HepG2 (cell line): ENCODE measurements around the gene PIGN. TPM values are rescaled to one million over a fixed set of nuclear protein-coding genes. Genes with fewer than 3 reads are reported as not detected.

Experiments used
- ATF6 ChIP-seq: sonication (generic); formaldehyde crosslinking; conservative IDR thresholded peaks from 2 replicates; pipeline ENCODE4 v1.4.0; 2020; ENCODE audit warnings: missing genetic modification reagents
- FOXP1 ChIP-seq, 2 experiments: fragments of 450-650 bp in 1 of 2; IDR thresholded peaks; 2 replicates each; pipeline ENCODE4 v1.6.1; 2017 to 2018; ENCODE audit warnings: antibody characterized with exemption in 1 of 2
- HOXA9 ChIP-seq: sonication (generic); formaldehyde crosslinking; IDR thresholded peaks from 2 replicates; pipeline ENCODE4 v1.8.1; 2022; ENCODE audit warnings: missing genetic modification reagents, mild to moderate bottlenecking, moderate library complexity, borderline replicate concordance
- MED13 ChIP-seq: sonication (generic); formaldehyde crosslinking; IDR thresholded peaks from 2 replicates; pipeline ENCODE4 v1.5.0; 2020; ENCODE audit warnings: missing genetic modification reagents
- MEIS2 ChIP-seq: sonication (generic); formaldehyde crosslinking; IDR thresholded peaks from 2 replicates; pipeline ENCODE4 v1.9.0; 2021; ENCODE audit warnings: mild to moderate bottlenecking, missing genetic modification reagents
- YEATS2 ChIP-seq: sonication (generic); formaldehyde crosslinking; IDR thresholded peaks from 2 replicates; pipeline ENCODE4 v1.4.0; 2020; ENCODE audit warnings: missing genetic modification reagents, borderline replicate concordance
- ZBTB49 ChIP-seq: sonication (generic); formaldehyde crosslinking; IDR thresholded peaks from 2 replicates; pipeline ENCODE4 v1.4.0; 2020; ENCODE audit warnings: missing genetic modification reagents, borderline replicate concordance
- ZMAT3 ChIP-seq: sonication (generic); formaldehyde crosslinking; conservative IDR thresholded peaks from 2 replicates; pipeline ENCODE4 v1.7.0; 2021; ENCODE audit warnings: missing genetic modification reagents
- ZNF142 ChIP-seq: sonication (generic); formaldehyde crosslinking; IDR thresholded peaks from 2 replicates; pipeline ENCODE4 v1.4.0; 2020; ENCODE audit warnings: missing genetic modification reagents
- ZNF430 ChIP-seq: sonication (generic); formaldehyde crosslinking; IDR thresholded peaks from 2 replicates; pipeline ENCODE4 v1.9.0; 2021; ENCODE audit warnings: mild to moderate bottlenecking, missing genetic modification reagents
- ZNF503 ChIP-seq: sonication (generic); formaldehyde crosslinking; IDR thresholded peaks from 2 replicates; pipeline ENCODE4 v1.4.0; 2020; ENCODE audit warnings: missing genetic modification reagents
- ZNF775 ChIP-seq: sonication (generic); formaldehyde crosslinking; IDR thresholded peaks from 2 replicates; pipeline ENCODE4 v1.4.0; 2020; ENCODE audit warnings: missing genetic modification reagents, mild to moderate bottlenecking, moderate library complexity, borderline replicate concordance
- polyA plus RNA-seq, 8 experiments: library from polyadenylated mRNA; depleted of rRNA in 3 of 8; stranded (reverse) in 7 of 8; unstranded in 1 of 8; fragments of >200 nt; fragmentation: Illumina TruSeq in 4 of 8; extraction: Trizol in 4 of 8; gene quantifications; 2 replicates each; pipeline versions ENCODE4 v1.2.1 to v1.2.3, GENCODE V29; 2011 to 2016; ENCODE audit warnings: low read depth in 4 of 8, missing spikeins in 1 of 8, mixed read lengths in 1 of 8; ENCODE audit not compliant: insufficient read depth in 1 of 8
- total RNA-seq, 5 experiments: library from RNA; depleted of rRNA; stranded (reverse); fragments of >200 nt; fragmentation: Illumina TruSeq; extraction: Trizol; gene quantifications; 2 replicates each; pipeline ENCODE4 v1.2.3, GENCODE V29; 2016; ENCODE audit warnings: low read depth in 1 of 5
- TF ChIP-seq, protein P1 (sequence below): sonication (generic); formaldehyde crosslinking; IDR thresholded peaks from 2 replicates; pipeline ENCODE4 v1.8.0; 2022; ENCODE audit warnings: missing genetic modification reagents, mild to moderate bottlenecking, moderate library complexity, borderline replicate concordance
- TF ChIP-seq, protein P2 (sequence below): sonication (generic); formaldehyde crosslinking; IDR thresholded peaks from 2 replicates; pipeline ENCODE4 v1.4.0; 2020; ENCODE audit warnings: missing genetic modification reagents

Gene PIGN
- total and polyA plus RNA-seq, 2 of the 13 experiments (the other 11 are each of a cell fraction or from before 2014, with no cell fraction given): 15.5 to 33.6 TPM

- TF ChIP-seq HOXA9 (CRISPR knock-in tag) (no peak), ZNF775 (no peak), ZBTB49 (CRISPR knock-in tag) (no peak), MED13 (no peak), FOXP1 (IDR thresholded peaks at IDR 0.05) (no peak), FOXP1 (CRISPR knock-in tag; IDR thresholded peaks at IDR 0.05) (no peak), ZMAT3 (CRISPR knock-in tag) (no peak), ZNF430 (CRISPR knock-in tag) (no peak), YEATS2 (CRISPR knock-in tag) (no peak), ZNF142 (no peak), ZNF503 (CRISPR knock-in tag) (no peak), MEIS2 (CRISPR knock-in tag) (no peak), ATF6 (CRISPR knock-in tag) (no peak)
- TF ChIP-seq, protein P1, sequence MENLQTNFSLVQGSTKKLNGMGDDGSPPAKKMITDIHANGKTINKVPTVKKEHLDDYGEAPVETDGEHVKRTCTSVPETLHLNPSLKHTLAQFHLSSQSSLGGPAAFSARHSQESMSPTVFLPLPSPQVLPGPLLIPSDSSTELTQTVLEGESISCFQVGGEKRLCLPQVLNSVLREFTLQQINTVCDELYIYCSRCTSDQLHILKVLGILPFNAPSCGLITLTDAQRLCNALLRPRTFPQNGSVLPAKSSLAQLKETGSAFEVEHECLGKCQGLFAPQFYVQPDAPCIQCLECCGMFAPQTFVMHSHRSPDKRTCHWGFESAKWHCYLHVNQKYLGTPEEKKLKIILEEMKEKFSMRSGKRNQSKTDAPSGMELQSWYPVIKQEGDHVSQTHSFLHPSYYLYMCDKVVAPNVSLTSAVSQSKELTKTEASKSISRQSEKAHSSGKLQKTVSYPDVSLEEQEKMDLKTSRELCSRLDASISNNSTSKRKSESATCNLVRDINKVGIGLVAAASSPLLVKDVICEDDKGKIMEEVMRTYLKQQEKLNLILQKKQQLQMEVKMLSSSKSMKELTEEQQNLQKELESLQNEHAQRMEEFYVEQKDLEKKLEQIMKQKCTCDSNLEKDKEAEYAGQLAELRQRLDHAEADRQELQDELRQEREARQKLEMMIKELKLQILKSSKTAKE (CRISPR knock-in tag): no peak
- TF ChIP-seq, protein P2, sequence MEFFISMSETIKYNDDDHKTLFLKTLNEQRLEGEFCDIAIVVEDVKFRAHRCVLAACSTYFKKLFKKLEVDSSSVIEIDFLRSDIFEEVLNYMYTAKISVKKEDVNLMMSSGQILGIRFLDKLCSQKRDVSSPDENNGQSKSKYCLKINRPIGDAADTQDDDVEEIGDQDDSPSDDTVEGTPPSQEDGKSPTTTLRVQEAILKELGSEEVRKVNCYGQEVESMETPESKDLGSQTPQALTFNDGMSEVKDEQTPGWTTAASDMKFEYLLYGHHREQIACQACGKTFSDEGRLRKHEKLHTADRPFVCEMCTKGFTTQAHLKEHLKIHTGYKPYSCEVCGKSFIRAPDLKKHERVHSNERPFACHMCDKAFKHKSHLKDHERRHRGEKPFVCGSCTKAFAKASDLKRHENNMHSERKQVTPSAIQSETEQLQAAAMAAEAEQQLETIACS (CRISPR knock-in tag): no peak
Measured at GRCh38 chr18:62186499-62186773, 420 bp downstream of the PIGN start (continued).
